Neuronal stem cell (in vitro differentiated cells): ENCODE data around the gene PARP12.

Experiments
- DNase-seq: peaks from one replicate; pipeline ENCODE4 v3.0.0-alpha.2; 2013; ENCODE audit warnings: low spot score
- H2AFZ ChIP-seq: one replicate; pipeline ENCODE4 v1.6.1; 2013; ENCODE audit warnings: mild to moderate bottlenecking, low read length, inconsistent platforms
- H2AK5ac ChIP-seq: 2 replicates; pipeline ENCODE4 v1.6.1; 2013; ENCODE audit warnings: low read depth, mild to moderate bottlenecking, inconsistent platforms, low read length, moderate library complexity, mixed read lengths
- H2BK120ac ChIP-seq: 2 replicates; pipeline ENCODE4 v1.6.1; 2013; ENCODE audit warnings: low read depth, mild to moderate bottlenecking, inconsistent platforms, low read length, moderate library complexity, mixed read lengths
- H2BK12ac ChIP-seq: one replicate; pipeline ENCODE4 v1.6.1; 2013; ENCODE audit warnings: low read length, inconsistent platforms
- H2BK15ac ChIP-seq: 2 replicates; pipeline ENCODE4 v1.6.1; 2013; ENCODE audit warnings: mild to moderate bottlenecking, low read length, inconsistent platforms, mixed read lengths
- H2BK5ac ChIP-seq: one replicate; pipeline ENCODE4 v1.6.1; 2013; ENCODE audit warnings: inconsistent platforms, mild to moderate bottlenecking, low read length, moderate library complexity
- H3K14ac ChIP-seq: one replicate; pipeline ENCODE4 v1.6.1; 2013; ENCODE audit warnings: low read length, inconsistent platforms
- H3K18ac ChIP-seq: 2 replicates; pipeline ENCODE4 v1.6.1; 2013; ENCODE audit warnings: low read length, inconsistent platforms
- H3K23ac ChIP-seq: 2 replicates; pipeline ENCODE4 v1.6.1; 2013; ENCODE audit warnings: low read depth, mild to moderate bottlenecking, mixed read lengths, low read length, inconsistent platforms; ENCODE audit not compliant: poor library complexity
- H3K27ac ChIP-seq: replicated peaks from 3 replicates; pipeline ENCODE4 v1.5.1; 2013; ENCODE audit warnings: low read length, inconsistent platforms
- H3K27me3 ChIP-seq, 3 experiments: 2 replicates each; pipeline ENCODE4 v1.6.1; 2013; ENCODE audit warnings: low read length in 3 of 3, mild to moderate bottlenecking in 2 of 3, inconsistent platforms in 1 of 3, low read depth in 1 of 3, mixed read lengths in 1 of 3, moderate library complexity in 1 of 3; ENCODE audit not compliant: control insufficient read depth in 3 of 3, insufficient read depth in 3 of 3
- H3K36me3 ChIP-seq, 2 donors: replicated peaks in 1 of 2; 2 replicates each; pipeline ENCODE4 v1.6.1; 2013; ENCODE audit warnings: low read length in 2 of 2; ENCODE audit not compliant: control insufficient read depth in 2 of 2, insufficient read depth in 2 of 2
- H3K4ac ChIP-seq: 2 replicates; pipeline ENCODE4 v1.6.1; 2013; ENCODE audit warnings: inconsistent platforms, mild to moderate bottlenecking, low read length, moderate library complexity
- H3K4me1 ChIP-seq, 2 donors: 1 replicate in 1 of 2; 2 replicates in 1 of 2; pipeline ENCODE4 v1.6.1; 2013; ENCODE audit warnings: low read length in 2 of 2, low read depth in 1 of 2; ENCODE audit not compliant: control insufficient read depth in 2 of 2, insufficient read depth in 1 of 2
- H3K4me2 ChIP-seq: one replicate; pipeline ENCODE4 v1.6.1; 2013; ENCODE audit warnings: mild to moderate bottlenecking, low read length, inconsistent platforms; ENCODE audit not compliant: insufficient read depth, poor library complexity, severe bottlenecking
- H3K4me3 ChIP-seq, 2 donors: 2 replicates each; pipeline ENCODE4 v1.5.1; 2013; ENCODE audit warnings: low read length in 2 of 2, mild to moderate bottlenecking in 2 of 2, inconsistent platforms in 1 of 2, moderate library complexity in 1 of 2
- H3K79me1 ChIP-seq: one replicate; pipeline ENCODE4 v1.6.1; 2013; ENCODE audit warnings: low read depth, mild to moderate bottlenecking, inconsistent platforms, low read length, moderate library complexity
- H3K9ac ChIP-seq: one replicate; pipeline ENCODE4 v1.6.1; 2013; ENCODE audit warnings: mild to moderate bottlenecking, low read depth, low read length, inconsistent platforms; ENCODE audit not compliant: poor library complexity
- H3K9me3 ChIP-seq, 2 donors: replicated peaks in 1 of 2; 2 replicates each; pipeline versions ENCODE3 to v1.6.1; 2013; ENCODE audit warnings: low read length in 2 of 2, mild to moderate bottlenecking in 2 of 2, inconsistent platforms in 1 of 2, low read depth in 1 of 2, mixed read lengths in 1 of 2, moderate library complexity in 1 of 2; ENCODE audit not compliant: control insufficient read depth in 2 of 2, insufficient read depth in 1 of 2
- H4K8ac ChIP-seq: one replicate; pipeline ENCODE4 v1.6.1; 2013; ENCODE audit warnings: low read depth, mild to moderate bottlenecking, inconsistent platforms, low read length, moderate library complexity
- H4K91ac ChIP-seq: one replicate; pipeline ENCODE4 v1.6.1; 2013; ENCODE audit warnings: low read length, low read depth, mild to moderate bottlenecking, inconsistent platforms; ENCODE audit not compliant: poor library complexity
- WGBS, 2 donors: extraction: QIAGEN DNeasy Blood & Tissue Kit; methylation state at CpG; one replicate each; pipeline ENCODE4 v1.1.7; 2013; ENCODE audit warnings: missing lambda C conversion rate in 2 of 2, mixed read lengths in 1 of 2; ENCODE audit not compliant: insufficient read length in 2 of 2, insufficient replicate concordance in 1 of 2; ENCODE audit errors: extremely low coverage in 2 of 2; 5-methylcytosine and 5-hydroxymethylcytosine counted together

Gene PARP12

DNA sequence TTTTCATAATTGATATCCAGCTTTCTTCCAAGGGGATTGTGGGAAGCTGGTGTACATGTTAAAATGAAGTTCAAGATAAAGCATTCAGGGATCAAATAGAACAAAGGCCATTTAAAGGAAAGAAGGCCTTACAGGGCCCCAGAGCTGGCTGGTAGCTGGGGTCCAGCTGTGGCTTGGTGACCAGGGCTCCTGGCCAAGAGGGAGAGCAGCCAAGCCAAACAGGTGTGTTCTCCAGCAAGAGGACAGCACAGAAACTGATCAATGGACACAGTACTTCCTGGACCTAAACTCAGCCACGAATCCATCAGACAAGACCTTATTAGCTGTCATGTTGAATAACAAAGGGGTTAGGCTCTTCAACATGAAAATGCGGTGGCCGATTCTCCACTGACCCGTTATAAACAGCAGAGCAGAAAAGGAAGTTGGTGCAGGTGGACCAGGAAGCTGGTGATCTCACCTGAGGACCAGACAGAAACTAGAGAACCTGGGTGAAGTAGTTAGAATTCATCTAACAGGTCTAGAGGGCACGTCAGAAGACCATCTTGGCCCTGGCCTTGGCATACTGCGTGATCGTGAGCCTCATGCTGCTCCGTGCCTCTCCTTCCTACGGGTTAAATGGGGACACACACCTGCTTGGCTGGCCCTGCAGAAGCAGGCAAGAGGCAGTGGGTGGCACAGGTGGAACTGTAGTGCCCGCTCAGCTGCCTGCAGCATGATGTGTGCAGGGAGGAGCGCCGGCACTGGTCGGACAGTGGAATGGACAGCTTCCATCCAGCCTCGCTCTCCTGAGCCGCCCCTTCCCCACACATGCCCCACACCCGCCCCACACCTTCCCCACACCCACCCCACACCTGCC is 53.8 kb downstream of the PARP12 start:
- WGBS, 2 donors = no CpG with 5 or more reads among the region's 16 CpGs
- Histone ChIP-seq H3K36me3 (no peaks in the 10 kb centered on the region), H2AFZ (no peak overlapping the region), H4K8ac (no peak overlapping the region), H3K27me3 (peaks cover 0 to 6% (median 0%) of the 10 kb centered on the region in 3 experiments), H3K23ac (no peak overlapping the region), H3K79me1 (no peaks in the 10 kb centered on the region), H2AK5ac (no peak overlapping the region), H2BK12ac (peak overlapping the region; percentile 93), H3K4me3 (no peak overlapping the region), H3K4me1 (no peaks in the 10 kb centered on the region), H3K27ac (no peak overlapping the region), H2BK5ac (no peak overlapping the region), H3K4ac (no peak overlapping the region), H2BK120ac (no peak overlapping the region), H3K18ac (no peak overlapping the region), H3K14ac (no peak overlapping the region), H3K9me3 (no peaks in the 10 kb centered on the region), H3K9ac (no peak overlapping the region), H2BK15ac (no peak overlapping the region), H4K91ac (no peak overlapping the region), H3K4me2 (no peak overlapping the region)
- no peak for DNase-seq

GRCh38 chr7:140007051-140007690 is 55.6 kb downstream of the PARP12 start:
- no peak overlapping the region for H3K4me2 ChIP-seq
- no CpG with 5 or more reads among the region's 11 CpGs for WGBS, 2 donors
- no peak overlapping the region for H2AFZ ChIP-seq

DNA sequence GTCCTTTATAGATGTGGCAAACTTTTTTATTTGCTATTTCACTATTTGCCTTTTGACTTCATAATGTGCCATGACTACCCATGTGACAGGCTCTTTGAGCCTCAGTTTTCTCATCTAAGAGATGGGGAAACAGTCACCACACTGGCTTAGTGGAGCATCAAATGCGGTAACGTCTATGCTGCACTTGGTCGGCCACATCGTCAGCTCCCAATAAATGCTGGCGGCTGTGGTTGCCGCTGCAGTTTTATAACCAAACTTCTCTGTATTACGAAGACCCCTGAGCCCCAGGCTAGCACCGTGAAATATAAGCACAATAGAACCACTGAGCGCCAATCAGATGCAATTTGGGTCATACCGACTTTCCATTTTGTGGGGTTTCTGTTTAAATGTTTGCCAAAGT is 56.2 kb downstream of the PARP12 start:
- H3K4me3 ChIP-seq = no peak overlapping the region
- H4K91ac ChIP-seq = no peak overlapping the region
- H3K23ac ChIP-seq = no peak overlapping the region
- H3K27ac ChIP-seq = no peak overlapping the region
- no peak overlapping the region for H2BK12ac ChIP-seq
- no peak overlapping the region for H2BK15ac ChIP-seq
- H3K14ac ChIP-seq = no peak overlapping the region
- no peak for DNase-seq
- no peak overlapping the region for H3K9ac ChIP-seq
- H3K4me2 ChIP-seq = no peak overlapping the region
- no peaks in the 10 kb centered on the region for H3K27me3 ChIP-seq
- no peak overlapping the region for H2BK120ac ChIP-seq
- no peak overlapping the region for H3K18ac ChIP-seq
- H2BK5ac ChIP-seq = no peak overlapping the region
- H3K9me3 ChIP-seq = no peaks in the 10 kb centered on the region
- H2AFZ ChIP-seq = no peak overlapping the region
- peaks cover 0 to 2% of the 10 kb centered on the region in 2 donors for H3K4me1 ChIP-seq
- H3K4ac ChIP-seq = no peak overlapping the region
- H3K36me3 ChIP-seq = no peaks in the 10 kb centered on the region
- H3K79me1 ChIP-seq = no peaks in the 10 kb centered on the region
- no peak overlapping the region for H4K8ac ChIP-seq
- WGBS, 2 donors = no CpG with 5 or more reads among the region's 10 CpGs
- no peak overlapping the region for H2AK5ac ChIP-seq

More at GRCh38 chr7:140007051-140007690, 55.6 kb downstream of the PARP12 start:
- no peak for DNase-seq
- H3K79me1 ChIP-seq = no peaks in the 10 kb centered on the region
- no peak overlapping the region for H2BK5ac ChIP-seq
- H2AK5ac ChIP-seq = no peak overlapping the region
- peaks cover 0 to 2% of the 10 kb centered on the region in 2 donors for H3K4me1 ChIP-seq
- H4K91ac ChIP-seq = no peak overlapping the region
- no peak overlapping the region for H2BK15ac ChIP-seq
- H3K27me3 ChIP-seq = no peaks in the 10 kb centered on the region
- no peaks in the 10 kb centered on the region for H3K36me3 ChIP-seq
- no peak overlapping the region for H2BK12ac ChIP-seq
- H3K27ac ChIP-seq = no peak overlapping the region
- H3K4me3 ChIP-seq = no peak overlapping the region
- H3K14ac ChIP-seq = no peak overlapping the region
- no peaks in the 10 kb centered on the region for H3K9me3 ChIP-seq
- H3K18ac ChIP-seq = no peak overlapping the region
- H2BK120ac ChIP-seq = no peak overlapping the region
- H3K9ac ChIP-seq = no peak overlapping the region
- H4K8ac ChIP-seq = no peak overlapping the region
- H3K4ac ChIP-seq = no peak overlapping the region
- H3K23ac ChIP-seq = no peak overlapping the region

DNA sequence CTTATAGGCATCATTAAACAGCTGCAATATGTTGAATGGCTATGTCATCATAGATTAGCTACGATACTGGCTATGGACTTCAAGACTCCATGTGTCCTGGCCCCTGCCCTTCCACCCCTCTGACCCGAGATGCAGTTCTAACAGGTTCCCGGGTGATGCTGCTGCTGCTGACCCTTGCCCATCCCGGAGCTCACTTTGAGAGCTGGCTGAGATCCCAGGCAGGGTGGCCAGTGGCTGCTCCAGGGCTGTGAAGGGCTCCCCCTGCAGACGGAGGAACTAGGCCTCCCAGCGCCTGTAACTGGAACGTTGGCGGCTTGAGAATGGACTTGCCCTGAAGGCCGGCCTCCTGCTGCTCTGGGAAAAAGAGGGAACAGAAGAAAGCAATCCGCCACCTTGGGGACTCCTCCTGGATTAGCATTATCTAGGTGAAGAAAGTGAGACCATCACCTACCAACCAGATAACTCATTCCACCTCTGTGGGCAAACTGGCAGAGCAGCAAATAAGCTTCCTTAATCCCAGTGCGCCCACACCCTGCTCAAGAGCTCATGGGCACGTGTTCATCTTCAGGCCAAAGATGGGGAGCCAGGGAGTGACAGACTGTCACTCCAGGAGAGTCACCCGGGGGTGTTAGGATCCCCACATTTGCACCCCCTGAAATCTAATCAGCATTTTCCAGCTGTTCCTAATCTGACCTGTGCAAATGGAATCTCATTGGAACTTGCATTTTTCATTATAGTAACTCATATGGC is 56.8 kb downstream of the PARP12 start:
- H4K91ac ChIP-seq = no peak overlapping the region
- H3K27me3 ChIP-seq = no peaks in the 10 kb centered on the region
- no peak overlapping the region for H2AFZ ChIP-seq
- no peaks in the 10 kb centered on the region for H3K9me3 ChIP-seq
- H3K79me1 ChIP-seq = no peaks in the 10 kb centered on the region
- no CpG with 5 or more reads among the region's 13 CpGs for WGBS, 2 donors
- no peak overlapping the region for H3K14ac ChIP-seq
- no peak overlapping the region for H3K23ac ChIP-seq
- no peak overlapping the region for H2BK12ac ChIP-seq
- peak; percentile 20 for DNase-seq
- H4K8ac ChIP-seq = no peak overlapping the region
- H3K4me1 ChIP-seq = peaks cover 0 to 2% of the 10 kb centered on the region in 2 donors
- no peak overlapping the region for H2BK120ac ChIP-seq
- H2BK15ac ChIP-seq = no peak overlapping the region
- H3K36me3 ChIP-seq = no peaks in the 10 kb centered on the region
- H3K4me2 ChIP-seq = no peak overlapping the region
- no peak overlapping the region for H3K27ac ChIP-seq
- no peak overlapping the region for H2AK5ac ChIP-seq
- no peak overlapping the region for H3K18ac ChIP-seq
- no peak overlapping the region for H2BK5ac ChIP-seq
- no peak overlapping the region for H3K9ac ChIP-seq
- no peak overlapping the region for H3K4ac ChIP-seq
- H3K4me3 ChIP-seq = no peak overlapping the region
